HepG2 (cell line): ENCODE measurements around the gene RINL. TPM values are rescaled to one million over a fixed set of nuclear protein-coding genes. Genes with fewer than 3 reads are reported as not detected.

ENCODE experiments used
- ARHGAP35 ChIP-seq: sonication (generic); formaldehyde crosslinking; IDR thresholded peaks from 2 replicates; pipeline ENCODE4 v1.9.0; 2022; ENCODE audit warnings: mild to moderate bottlenecking, inconsistent platforms, moderate library complexity, missing genetic modification reagents, borderline replicate concordance
- BORCS8-MEF2B ChIP-seq: sonication (generic); formaldehyde crosslinking; IDR thresholded peaks from 2 replicates; pipeline ENCODE4 v1.8.0; 2022; ENCODE audit warnings: mild to moderate bottlenecking, missing genetic modification reagents
- ETV6 ChIP-seq: sonication (generic); formaldehyde crosslinking; conservative IDR thresholded peaks from 2 replicates; pipeline ENCODE4 v1.4.0; 2020; ENCODE audit warnings: missing genetic modification reagents
- MXI1 ChIP-seq: IDR thresholded peaks from 3 replicates; pipeline ENCODE4 v1.6.1; 2012; ENCODE audit warnings: low read depth, low read length, inconsistent platforms, borderline replicate concordance
- NCOA1 ChIP-seq: sonication (generic); formaldehyde crosslinking; IDR thresholded peaks from 2 replicates; pipeline ENCODE4 v1.9.0; 2021; ENCODE audit warnings: missing genetic modification reagents
- PHF21A ChIP-seq: sonication (generic); formaldehyde crosslinking; IDR thresholded peaks from 2 replicates; pipeline ENCODE4 v1.5.0; 2020; ENCODE audit warnings: mild to moderate bottlenecking, missing genetic modification reagents
- RFXANK ChIP-seq: IDR thresholded peaks from 2 replicates; pipeline ENCODE4 v1.6.1; 2016
- TBL1XR1 ChIP-seq: fragments of 150-350 bp; IDR thresholded peaks from 2 replicates; pipeline ENCODE4 v1.6.1; 2014; ENCODE audit warnings: borderline replicate concordance, low read length; ENCODE audit not compliant: partially characterized antibody
- TP53 ChIP-seq: sonication (generic); formaldehyde crosslinking; conservative IDR thresholded peaks from 2 replicates; pipeline ENCODE4 v1.4.0; 2020; ENCODE audit warnings: missing genetic modification reagents
- ZBTB21 ChIP-seq: sonication (generic); formaldehyde crosslinking; IDR thresholded peaks from 2 replicates; pipeline ENCODE4 v1.4.0; 2020; ENCODE audit warnings: missing genetic modification reagents
- ZNF354B ChIP-seq: sonication (generic); formaldehyde crosslinking; IDR thresholded peaks from 2 replicates; pipeline ENCODE4 v1.8.0; 2022; ENCODE audit warnings: mild to moderate bottlenecking, missing genetic modification reagents
- ZNF530 ChIP-seq: sonication (generic); formaldehyde crosslinking; IDR thresholded peaks from 2 replicates; pipeline ENCODE4 v1.5.0; 2020; ENCODE audit warnings: low read depth, mild to moderate bottlenecking, missing genetic modification reagents
- ZNF674 ChIP-seq: sonication (generic); formaldehyde crosslinking; IDR thresholded peaks from 2 replicates; pipeline ENCODE4 v1.5.0; 2020; ENCODE audit warnings: low read depth, mild to moderate bottlenecking, missing genetic modification reagents
- polyA plus RNA-seq, 8 experiments: library from polyadenylated mRNA; depleted of rRNA in 3 of 8; stranded (reverse) in 7 of 8; unstranded in 1 of 8; fragments of >200 nt; fragmentation: Illumina TruSeq in 4 of 8; extraction: Trizol in 4 of 8; gene quantifications; 2 replicates each; pipeline versions ENCODE4 v1.2.1 to v1.2.3, GENCODE V29; 2011 to 2016; ENCODE audit warnings: low read depth in 4 of 8, missing spikeins in 1 of 8, mixed read lengths in 1 of 8; ENCODE audit not compliant: insufficient read depth in 1 of 8
- total RNA-seq, 5 experiments: library from RNA; depleted of rRNA; stranded (reverse); fragments of >200 nt; fragmentation: Illumina TruSeq; extraction: Trizol; gene quantifications; 2 replicates each; pipeline ENCODE4 v1.2.3, GENCODE V29; 2016; ENCODE audit warnings: low read depth in 1 of 5
- TF ChIP-seq, protein P1 (sequence below): sonication (generic); formaldehyde crosslinking; IDR thresholded peaks from 2 replicates; pipeline ENCODE4 v1.5.1; 2020; ENCODE audit warnings: missing genetic modification reagents, mild to moderate bottlenecking, borderline replicate concordance
- TF ChIP-seq, protein P2 (sequence below): sonication (generic); formaldehyde crosslinking; IDR thresholded peaks from 2 replicates; pipeline ENCODE4 v1.4.0; 2020; ENCODE audit warnings: missing genetic modification reagents
- TF ChIP-seq, protein P3 (sequence below): sonication (generic); formaldehyde crosslinking; conservative IDR thresholded peaks from 2 replicates; pipeline ENCODE4 v1.8.1; 2023; ENCODE audit warnings: missing genetic modification reagents
- TF ChIP-seq, protein P4 (sequence below): sonication (generic); formaldehyde crosslinking; IDR thresholded peaks from 2 replicates; pipeline ENCODE4 v1.4.0; 2020; ENCODE audit warnings: mild to moderate bottlenecking, missing genetic modification reagents, borderline replicate concordance

RINL gene
- total and polyA plus RNA-seq, 2 of the 13 experiments (the other 11 are each of a cell fraction or from before 2014, with no cell fraction given) = 11.4 to 18.0 TPM

DNA sequence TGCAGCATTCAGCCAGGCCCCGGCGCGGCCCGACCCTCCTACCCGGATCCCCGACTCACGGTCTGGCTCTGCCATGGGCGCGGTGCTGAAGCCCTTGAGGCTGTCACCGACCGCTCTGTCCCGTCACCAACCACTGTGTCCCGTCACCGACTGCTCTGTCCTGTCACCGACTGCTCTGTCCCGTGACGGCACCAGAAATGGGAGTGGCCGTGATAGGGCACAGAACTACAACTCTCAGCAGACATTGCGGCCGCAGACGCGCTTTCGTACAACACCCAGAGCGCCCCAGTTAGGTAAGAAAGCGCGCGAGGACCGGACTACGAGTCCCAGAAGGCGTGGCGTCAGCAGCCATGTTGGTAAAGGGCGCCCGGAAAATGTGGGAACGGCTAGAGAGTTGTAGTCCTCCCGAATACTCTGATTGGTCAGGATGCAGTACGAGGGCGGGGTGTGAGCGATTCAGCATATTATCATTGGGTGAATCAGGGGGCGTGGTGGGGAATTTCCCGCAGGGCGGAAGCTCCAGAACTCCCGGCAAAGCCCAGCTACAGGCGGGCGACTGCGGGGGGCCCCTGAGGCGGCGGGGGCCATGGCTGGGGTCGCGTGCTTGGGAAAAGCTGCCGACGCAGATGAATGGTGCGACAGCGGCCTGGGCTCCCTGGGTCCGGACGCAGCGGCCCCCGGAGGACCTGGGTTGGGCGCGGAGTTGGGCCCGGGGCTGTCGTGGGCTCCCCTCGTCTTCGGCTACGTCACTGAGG lies 21.5 kb upstream of the RINL start, which contains the start of the genes NFKBIB and SIRT2 (continued):
- TF ChIP-seq, protein P1, sequence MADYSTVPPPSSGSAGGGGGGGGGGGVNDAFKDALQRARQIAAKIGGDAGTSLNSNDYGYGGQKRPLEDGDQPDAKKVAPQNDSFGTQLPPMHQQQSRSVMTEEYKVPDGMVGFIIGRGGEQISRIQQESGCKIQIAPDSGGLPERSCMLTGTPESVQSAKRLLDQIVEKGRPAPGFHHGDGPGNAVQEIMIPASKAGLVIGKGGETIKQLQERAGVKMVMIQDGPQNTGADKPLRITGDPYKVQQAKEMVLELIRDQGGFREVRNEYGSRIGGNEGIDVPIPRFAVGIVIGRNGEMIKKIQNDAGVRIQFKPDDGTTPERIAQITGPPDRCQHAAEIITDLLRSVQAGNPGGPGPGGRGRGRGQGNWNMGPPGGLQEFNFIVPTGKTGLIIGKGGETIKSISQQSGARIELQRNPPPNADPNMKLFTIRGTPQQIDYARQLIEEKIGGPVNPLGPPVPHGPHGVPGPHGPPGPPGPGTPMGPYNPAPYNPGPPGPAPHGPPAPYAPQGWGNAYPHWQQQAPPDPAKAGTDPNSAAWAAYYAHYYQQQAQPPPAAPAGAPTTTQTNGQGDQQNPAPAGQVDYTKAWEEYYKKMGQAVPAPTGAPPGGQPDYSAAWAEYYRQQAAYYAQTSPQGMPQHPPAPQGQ = no peak
- TF ChIP-seq ARHGAP35 (CRISPR knock-in tag) (no peak), NCOA1 (no peak), BORCS8-MEF2B (CRISPR knock-in tag) (no peak; the same call in none of the 2 replicates), MXI1 (peak; percentile 81; the same call in 2 of the 3 replicates), TP53 (CRISPR knock-in tag) (0 out of 2 replicates have a peak, but pooled peaks have one; percentile 50), ETV6 (no peak), RFXANK (0 out of 2 replicates have a peak, but pooled peaks have one; percentile 51), ZNF674 (CRISPR knock-in tag) (no peak), PHF21A (CRISPR knock-in tag) (peak; percentile 62; the same call in 1 of the 2 replicates), TBL1XR1 (peak; percentile 17), ZNF530 (CRISPR knock-in tag) (no peak), ZBTB21 (CRISPR knock-in tag) (peak; percentile 96), ZNF354B (CRISPR knock-in tag) (no peak)
- TF ChIP-seq, protein P2, sequence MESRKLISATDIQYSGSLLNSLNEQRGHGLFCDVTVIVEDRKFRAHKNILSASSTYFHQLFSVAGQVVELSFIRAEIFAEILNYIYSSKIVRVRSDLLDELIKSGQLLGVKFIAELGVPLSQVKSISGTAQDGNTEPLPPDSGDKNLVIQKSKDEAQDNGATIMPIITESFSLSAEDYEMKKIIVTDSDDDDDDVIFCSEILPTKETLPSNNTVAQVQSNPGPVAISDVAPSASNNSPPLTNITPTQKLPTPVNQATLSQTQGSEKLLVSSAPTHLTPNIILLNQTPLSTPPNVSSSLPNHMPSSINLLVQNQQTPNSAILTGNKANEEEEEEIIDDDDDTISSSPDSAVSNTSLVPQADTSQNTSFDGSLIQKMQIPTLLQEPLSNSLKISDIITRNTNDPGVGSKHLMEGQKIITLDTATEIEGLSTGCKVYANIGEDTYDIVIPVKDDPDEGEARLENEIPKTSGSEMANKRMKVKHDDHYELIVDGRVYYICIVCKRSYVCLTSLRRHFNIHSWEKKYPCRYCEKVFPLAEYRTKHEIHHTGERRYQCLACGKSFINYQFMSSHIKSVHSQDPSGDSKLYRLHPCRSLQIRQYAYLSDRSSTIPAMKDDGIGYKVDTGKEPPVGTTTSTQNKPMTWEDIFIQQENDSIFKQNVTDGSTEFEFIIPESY (CRISPR knock-in tag) = no peak
- TF ChIP-seq, protein P3, sequence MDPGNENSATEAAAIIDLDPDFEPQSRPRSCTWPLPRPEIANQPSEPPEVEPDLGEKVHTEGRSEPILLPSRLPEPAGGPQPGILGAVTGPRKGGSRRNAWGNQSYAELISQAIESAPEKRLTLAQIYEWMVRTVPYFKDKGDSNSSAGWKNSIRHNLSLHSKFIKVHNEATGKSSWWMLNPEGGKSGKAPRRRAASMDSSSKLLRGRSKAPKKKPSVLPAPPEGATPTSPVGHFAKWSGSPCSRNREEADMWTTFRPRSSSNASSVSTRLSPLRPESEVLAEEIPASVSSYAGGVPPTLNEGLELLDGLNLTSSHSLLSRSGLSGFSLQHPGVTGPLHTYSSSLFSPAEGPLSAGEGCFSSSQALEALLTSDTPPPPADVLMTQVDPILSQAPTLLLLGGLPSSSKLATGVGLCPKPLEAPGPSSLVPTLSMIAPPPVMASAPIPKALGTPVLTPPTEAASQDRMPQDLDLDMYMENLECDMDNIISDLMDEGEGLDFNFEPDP (CRISPR knock-in tag) = no peak
- TF ChIP-seq, protein P4, sequence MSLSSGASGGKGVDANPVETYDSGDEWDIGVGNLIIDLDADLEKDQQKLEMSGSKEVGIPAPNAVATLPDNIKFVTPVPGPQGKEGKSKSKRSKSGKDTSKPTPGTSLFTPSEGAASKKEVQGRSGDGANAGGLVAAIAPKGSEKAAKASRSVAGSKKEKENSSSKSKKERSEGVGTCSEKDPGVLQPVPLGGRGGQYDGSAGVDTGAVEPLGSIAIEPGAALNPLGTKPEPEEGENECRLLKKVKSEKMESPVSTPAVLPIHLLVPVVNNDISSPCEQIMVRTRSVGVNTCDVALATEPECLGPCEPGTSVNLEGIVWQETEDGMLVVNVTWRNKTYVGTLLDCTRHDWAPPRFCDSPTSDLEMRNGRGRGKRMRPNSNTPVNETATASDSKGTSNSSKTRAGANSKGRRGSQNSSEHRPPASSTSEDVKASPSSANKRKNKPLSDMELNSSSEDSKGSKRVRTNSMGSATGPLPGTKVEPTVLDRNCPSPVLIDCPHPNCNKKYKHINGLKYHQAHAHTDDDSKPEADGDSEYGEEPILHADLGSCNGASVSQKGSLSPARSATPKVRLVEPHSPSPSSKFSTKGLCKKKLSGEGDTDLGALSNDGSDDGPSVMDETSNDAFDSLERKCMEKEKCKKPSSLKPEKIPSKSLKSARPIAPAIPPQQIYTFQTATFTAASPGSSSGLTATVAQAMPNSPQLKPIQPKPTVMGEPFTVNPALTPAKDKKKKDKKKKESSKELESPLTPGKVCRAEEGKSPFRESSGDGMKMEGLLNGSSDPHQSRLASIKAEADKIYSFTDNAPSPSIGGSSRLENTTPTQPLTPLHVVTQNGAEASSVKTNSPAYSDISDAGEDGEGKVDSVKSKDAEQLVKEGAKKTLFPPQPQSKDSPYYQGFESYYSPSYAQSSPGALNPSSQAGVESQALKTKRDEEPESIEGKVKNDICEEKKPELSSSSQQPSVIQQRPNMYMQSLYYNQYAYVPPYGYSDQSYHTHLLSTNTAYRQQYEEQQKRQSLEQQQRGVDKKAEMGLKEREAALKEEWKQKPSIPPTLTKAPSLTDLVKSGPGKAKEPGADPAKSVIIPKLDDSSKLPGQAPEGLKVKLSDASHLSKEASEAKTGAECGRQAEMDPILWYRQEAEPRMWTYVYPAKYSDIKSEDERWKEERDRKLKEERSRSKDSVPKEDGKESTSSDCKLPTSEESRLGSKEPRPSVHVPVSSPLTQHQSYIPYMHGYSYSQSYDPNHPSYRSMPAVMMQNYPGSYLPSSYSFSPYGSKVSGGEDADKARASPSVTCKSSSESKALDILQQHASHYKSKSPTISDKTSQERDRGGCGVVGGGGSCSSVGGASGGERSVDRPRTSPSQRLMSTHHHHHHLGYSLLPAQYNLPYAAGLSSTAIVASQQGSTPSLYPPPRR = no peak; the same call in 1 of the 2 replicates
